H1 (cell line): ENCODE measurements around the gene WDR64. TPM values are rescaled to one million over a fixed set of nuclear protein-coding genes. Genes with fewer than 3 reads are reported as not detected.
"Not testable (repeated sequence)": the region's sequence is repeated elsewhere in the genome, so short reads cannot be mapped to it uniquely, and the experiment has no call there.

Experiments
- CTCF ChIA-PET: fragments of 300-600 bp; sonication (Branson Sonifier 250); formaldehyde crosslinking; loops from one replicate; lab custom pipeline; 2021; ENCODE audit not compliant: partially characterized antibody; lab: Charles Lee
- POLR2A ChIA-PET: fragments of 300-600 bp; sonication (Branson Sonifier 250); formaldehyde crosslinking; loops from one replicate; lab custom pipeline; 2021; ENCODE audit warnings: inconsistent platforms; ENCODE audit not compliant: partially characterized antibody; lab: Charles Lee
- DNase-seq, 2 experiments: peaks; one replicate each; pipeline versions ENCODE4 v3.0.0 to v3.0.0-alpha.2; 2010 to 2022; ENCODE audit warnings: low spot score in 2 of 2, low read depth in 1 of 2, mixed read lengths in 1 of 2
- FAIRE-seq: peaks from 2 replicates; lab custom pipeline; 2011; peaks lifted over from hg19 to GRCh38; lab: Jason Lieb, UNC
- H2AFZ ChIP-seq: 2 replicates; pipeline ENCODE4 v1.8.1; 2012; ENCODE audit warnings: low read length, inconsistent platforms
- H2AK5ac ChIP-seq: 2 replicates; pipeline ENCODE4 v1.6.1; 2013; ENCODE audit warnings: low read depth, low read length
- H2BK120ac ChIP-seq: replicated peaks from 2 replicates; pipeline ENCODE3; 2013; ENCODE audit warnings: low read depth, low read length, inconsistent platforms
- H2BK12ac ChIP-seq: 2 replicates; pipeline ENCODE4 v1.6.1; 2013; ENCODE audit warnings: low read depth, low read length
- H2BK15ac ChIP-seq: 2 replicates; pipeline ENCODE4 v1.6.1; 2013; ENCODE audit warnings: low read length
- H2BK20ac ChIP-seq: 2 replicates; pipeline ENCODE4 v1.6.1; 2013; ENCODE audit warnings: low read length
- H2BK5ac ChIP-seq: 2 replicates; pipeline ENCODE4 v1.6.1; 2013; ENCODE audit warnings: low read depth, low read length
- H3K14ac ChIP-seq: 2 replicates; pipeline ENCODE4 v1.6.1; 2013; ENCODE audit warnings: inconsistent platforms; ENCODE audit not compliant: insufficient read length
- H3K18ac ChIP-seq: 2 replicates; pipeline ENCODE4 v1.6.1; 2013; ENCODE audit warnings: low read length; ENCODE audit errors: extremely low read depth
- H3K23ac ChIP-seq: 2 replicates; pipeline ENCODE4 v1.6.1; 2013; ENCODE audit warnings: inconsistent platforms; ENCODE audit not compliant: insufficient read length
- H3K23me2 ChIP-seq: 2 replicates; pipeline ENCODE4 v1.6.1; 2013; ENCODE audit warnings: low read depth, low read length
- H3K27ac ChIP-seq: 2 replicates; pipeline ENCODE4 v1.6.1; 2011; ENCODE audit warnings: low read depth, low read length, inconsistent platforms
- H3K27me3 ChIP-seq, 4 experiments: replicated peaks in 1 of 4; 1 replicate in 1 of 4; 2 replicates in 3 of 4; pipeline versions ENCODE4 v1.6.1 to v1.8.1; 2011 to 2013; ENCODE audit warnings: low read length in 3 of 4, mild to moderate bottlenecking in 3 of 4, inconsistent platforms in 2 of 4, mixed read lengths in 2 of 4, moderate library complexity in 1 of 4; ENCODE audit not compliant: control insufficient read depth in 3 of 4, insufficient read depth in 3 of 4; ENCODE audit errors: extremely low read depth in 1 of 4
- H3K36me3 ChIP-seq, 4 experiments: 2 replicates each; pipeline versions ENCODE4 v1.6.1 to v1.8.1; 2011 to 2013; ENCODE audit warnings: mild to moderate bottlenecking in 4 of 4, low read length in 3 of 4, moderate library complexity in 2 of 4, control low read depth in 1 of 4, inconsistent platforms in 1 of 4; ENCODE audit not compliant: insufficient read depth in 4 of 4, control insufficient read depth in 2 of 4
- H3K4ac ChIP-seq: replicated peaks from 2 replicates; pipeline ENCODE3; 2013; ENCODE audit warnings: low read length, low read depth, mixed read lengths, inconsistent platforms; ENCODE audit not compliant: insufficient read length
- H3K4me1 ChIP-seq, 4 experiments: replicated peaks in 1 of 4; 1 replicate in 1 of 4; 2 replicates in 3 of 4; pipeline versions ENCODE4 v1.6.1 to v1.8.1; 2011 to 2013; ENCODE audit warnings: low read length in 3 of 4, inconsistent platforms in 2 of 4, mixed read lengths in 1 of 4; ENCODE audit not compliant: insufficient read depth in 4 of 4, control insufficient read depth in 3 of 4
- H3K4me2 ChIP-seq, 2 experiments: 2 replicates each; pipeline versions ENCODE4 v1.6.1 to v1.8.1; 2011 to 2013; ENCODE audit warnings: low read depth in 2 of 2, low read length in 2 of 2, control low read depth in 1 of 2, inconsistent platforms in 1 of 2, mild to moderate bottlenecking in 1 of 2; ENCODE audit not compliant: insufficient read depth in 1 of 2
- H3K4me3 ChIP-seq, 4 experiments: fragments of 200-600, 300-600 bp in 1 of 4; sonication (generic), shearing (Covaris generic), sonication (Bioruptor Twin) in 1 of 4; 2 replicates each; pipeline versions ENCODE4 v1.5.1 to v1.8.1; 2011 to 2016; ENCODE audit warnings: low read length in 4 of 4, low read depth in 3 of 4, control low read depth in 2 of 4, inconsistent platforms in 2 of 4, mild to moderate bottlenecking in 2 of 4, mixed read lengths in 1 of 4, moderate library complexity in 1 of 4; ENCODE audit not compliant: insufficient read depth in 2 of 4; ENCODE audit errors: extremely low read depth in 1 of 4
- H3K56ac ChIP-seq: replicated peaks from 2 replicates; pipeline ENCODE3; 2013; ENCODE audit warnings: low read depth, mild to moderate bottlenecking, mixed read lengths, low read length, inconsistent platforms; ENCODE audit not compliant: insufficient read length
- H3K79me1 ChIP-seq: 2 replicates; pipeline ENCODE4 v1.6.1; 2013; ENCODE audit warnings: low read depth, low read length, control low read depth
- H3K79me2 ChIP-seq, 2 experiments: 2 replicates each; pipeline versions ENCODE4 v1.6.1 to v1.8.1; 2012 to 2013; ENCODE audit warnings: low read length in 2 of 2, mild to moderate bottlenecking in 2 of 2, inconsistent platforms in 1 of 2; ENCODE audit not compliant: insufficient read depth in 2 of 2, control insufficient read depth in 1 of 2
- H3K9ac ChIP-seq, 4 experiments: replicated peaks in 1 of 4; 1 replicate in 1 of 4; 2 replicates in 3 of 4; pipeline versions ENCODE4 v1.6.1 to v1.8.1; 2011 to 2013; ENCODE audit warnings: low read depth in 3 of 4, low read length in 3 of 4, control low read depth in 2 of 4, mild to moderate bottlenecking in 2 of 4, moderate library complexity in 2 of 4, inconsistent platforms in 1 of 4; ENCODE audit errors: extremely low read depth in 1 of 4
- H3K9me3 ChIP-seq, 2 experiments: 2 replicates each; pipeline versions ENCODE4 v1.6.1 to v1.8.1; 2012 to 2013; ENCODE audit warnings: mild to moderate bottlenecking in 2 of 2, moderate library complexity in 2 of 2, control low read depth in 1 of 2, inconsistent platforms in 1 of 2, low read depth in 1 of 2, low read length in 1 of 2, mixed read lengths in 1 of 2; ENCODE audit not compliant: insufficient read depth in 2 of 2
- H4K20me1 ChIP-seq, 2 experiments: replicated peaks in 1 of 2; 2 replicates each; pipeline versions ENCODE3 to v1.8.1; 2011 to 2013; ENCODE audit warnings: inconsistent platforms in 2 of 2, low read length in 2 of 2, mild to moderate bottlenecking in 1 of 2; ENCODE audit not compliant: insufficient read depth in 2 of 2, control insufficient read depth in 1 of 2
- H4K5ac ChIP-seq: 2 replicates; pipeline ENCODE4 v1.6.1; 2013; ENCODE audit warnings: low read length, low read depth, mixed read lengths, inconsistent platforms; ENCODE audit not compliant: insufficient read length
- H4K8ac ChIP-seq: 2 replicates; pipeline ENCODE4 v1.8.0; 2013; ENCODE audit warnings: mild to moderate bottlenecking, moderate library complexity, low read length, inconsistent platforms; ENCODE audit not compliant: insufficient read depth; ENCODE audit errors: extremely low read depth
- H4K91ac ChIP-seq: replicated peaks from 2 replicates; pipeline ENCODE3; 2013; ENCODE audit warnings: low read length, mixed read lengths, inconsistent platforms; ENCODE audit not compliant: insufficient read length
- POLR2A ChIP-seq, 2 experiments: IDR thresholded peaks; 1 replicate in 1 of 2; 2 replicates in 1 of 2; pipeline ENCODE4 v1.6.1; 2011; ENCODE audit warnings: low read depth in 2 of 2, low read length in 2 of 2, mild to moderate bottlenecking in 2 of 2; ENCODE audit errors: control extremely low read depth in 1 of 2
- RXRA ChIP-seq: IDR thresholded peaks from 2 replicates; pipeline ENCODE4 v1.6.1; 2011; ENCODE audit warnings: low read depth, mild to moderate bottlenecking, low read length, moderate library complexity; ENCODE audit not compliant: insufficient read depth
- SAP30 ChIP-seq: fragments of 300-600 bp; sonication (generic); IDR thresholded peaks from 2 replicates; pipeline ENCODE4 v1.7.1; 2012; ENCODE audit warnings: low read length, moderate library complexity, mild to moderate bottlenecking, inconsistent platforms; ENCODE audit not compliant: insufficient read depth, insufficient replicate concordance
- SIX5 ChIP-seq: IDR thresholded peaks from 2 replicates; pipeline ENCODE4 v1.6.1; 2011; ENCODE audit warnings: mild to moderate bottlenecking, low read depth, low read length
- WGBS, 2 experiments: shearing (Covaris generic) in 1 of 2; methylation state at CpG; one replicate each; pipeline versions ENCODE4 v1.1.6 to v1.1.7; 2013 to 2015; ENCODE audit warnings: low lambda C conversion rate in 2 of 2, mixed read lengths in 2 of 2, inconsistent platforms in 1 of 2, low coverage in 1 of 2, missing lambda C conversion rate in 1 of 2; ENCODE audit not compliant: insufficient replicate concordance in 2 of 2, insufficient coverage in 1 of 2, insufficient read length in 1 of 2; ENCODE audit errors: extremely low coverage in 1 of 2, missing lambda C conversion rate in 1 of 2; 5-methylcytosine and 5-hydroxymethylcytosine counted together
- polyA plus RNA-seq, 7 experiments: library from polyadenylated mRNA; depleted of rRNA in 3 of 7; stranded (reverse) in 5 of 7; unstranded in 2 of 7; fragments of >200 nt in 5 of 7; fragments of 200-250 nt in 2 of 7; gene quantifications; 1 replicate in 5 of 7; 2 replicates in 1 of 7; 4 replicates in 1 of 7; pipeline versions ENCODE4 v1.2.1 to v1.2.3, GENCODE V29; 2011 to 2013; ENCODE audit warnings: missing spikeins in 2 of 7, mixed read lengths in 2 of 7
- total RNA-seq: library from RNA; stranded (reverse); fragmentation: NEBNext Ultra II Directional; extraction: Animal tissue kit (Norgen Biotek cat#: 25700); gene quantifications from 2 replicates; pipeline ENCODE4 v1.2.1, GENCODE V29; 2021
- TF ChIP-seq, protein P1 (sequence below): IDR thresholded peaks from 2 replicates; pipeline ENCODE4 v1.6.1; 2012; ENCODE audit warnings: inconsistent platforms

The WDR64 gene
- total and polyA plus RNA-seq, 2 of the 8 experiments (the other 6 are each of a cell fraction or from before 2014, with no cell fraction given): 0.02 TPM; not detected in 1

DNA sequence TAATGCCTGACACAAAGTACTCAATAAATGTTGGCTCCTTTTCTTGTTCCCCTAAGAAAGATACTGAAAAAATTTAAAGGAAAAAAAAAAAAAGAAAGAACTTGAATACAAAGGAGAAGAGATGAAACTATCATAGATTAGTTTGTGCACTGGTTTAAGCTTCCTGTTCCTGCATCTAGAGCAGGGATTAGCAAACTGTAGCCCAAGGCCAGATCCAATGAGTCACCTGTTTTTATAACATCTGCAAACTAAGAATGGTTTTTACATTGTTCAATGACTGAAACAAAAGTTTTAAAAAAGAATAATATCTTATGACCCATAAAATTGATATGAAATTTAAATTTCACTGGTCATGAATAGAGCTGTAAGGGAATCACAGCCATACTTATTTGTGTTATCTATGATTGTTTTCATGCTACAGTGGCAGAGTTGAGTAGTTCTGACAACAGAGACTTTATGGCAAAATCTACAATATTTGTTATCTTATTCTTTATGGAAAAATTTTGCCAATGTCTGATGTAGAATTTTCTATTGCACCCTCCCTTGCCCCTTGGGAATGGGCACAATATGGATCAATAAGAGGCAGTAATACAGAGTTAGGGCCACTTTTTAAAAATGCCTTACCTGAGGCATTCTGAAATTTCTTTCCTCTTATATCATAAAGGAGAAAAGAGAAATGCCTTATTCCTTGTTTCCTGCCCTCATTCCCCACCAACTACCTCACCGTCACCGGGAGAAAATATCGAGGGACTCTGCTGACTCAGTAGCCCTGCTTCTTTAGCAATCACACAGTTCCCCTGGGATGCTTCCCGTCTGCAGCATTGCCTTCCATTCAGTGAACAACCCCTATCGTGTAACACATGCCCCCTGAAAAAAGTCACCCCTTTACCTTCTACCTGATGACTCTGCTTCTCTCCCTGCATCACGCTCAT is 50.6 kb downstream of the WDR64 start (continued):
- no peak for TF ChIP-seq POLR2A (IDR thresholded peaks at IDR 0.05; ENCODE audit: control extremely low read depth in 1 of 2, low read depth in 2 of 2, low read length in 2 of 2)
- TF ChIP-seq, protein P1, sequence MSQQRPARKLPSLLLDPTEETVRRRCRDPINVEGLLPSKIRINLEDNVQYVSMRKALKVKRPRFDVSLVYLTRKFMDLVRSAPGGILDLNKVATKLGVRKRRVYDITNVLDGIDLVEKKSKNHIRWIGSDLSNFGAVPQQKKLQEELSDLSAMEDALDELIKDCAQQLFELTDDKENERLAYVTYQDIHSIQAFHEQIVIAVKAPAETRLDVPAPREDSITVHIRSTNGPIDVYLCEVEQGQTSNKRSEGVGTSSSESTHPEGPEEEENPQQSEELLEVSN: no peak
- no peak for TF ChIP-seq SAP30
- TF ChIP-seq SIX5: no peak
- TF ChIP-seq RXRA: no peak

DNA sequence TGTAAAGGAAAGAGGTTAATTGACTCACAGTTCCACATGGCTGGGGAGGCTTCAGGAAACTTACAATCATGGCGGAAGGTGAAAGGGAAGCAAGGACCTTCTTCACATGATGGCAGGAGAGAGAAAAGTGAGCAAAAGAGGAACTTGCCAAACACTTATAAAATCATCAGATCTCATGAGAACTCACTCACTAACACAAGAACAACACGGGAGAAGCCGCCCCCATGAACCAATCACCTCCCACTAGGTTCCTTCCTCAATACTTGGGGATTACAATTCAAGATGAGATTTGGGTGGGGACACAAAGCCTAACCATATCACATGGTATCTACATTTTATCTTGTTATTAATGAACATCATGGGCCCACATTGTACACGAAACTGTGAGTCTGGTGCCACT is 51.7 kb downstream of the WDR64 start:
- H3K4me3 ChIP-seq, H3K79me1 ChIP-seq, H4K20me1 ChIP-seq, H3K23ac ChIP-seq, CTCF ChIA-PET, H3K36me3 ChIP-seq, H3K79me2 ChIP-seq, FAIRE-seq, H4K5ac ChIP-seq, H3K27me3 ChIP-seq, H3K27ac ChIP-seq, H2BK20ac ChIP-seq, H2BK12ac ChIP-seq, DNase-seq, H4K8ac ChIP-seq, H2BK5ac ChIP-seq, H2AK5ac ChIP-seq, H3K4ac ChIP-seq, H3K56ac ChIP-seq, H3K4me2 ChIP-seq, H2AFZ ChIP-seq, H3K23me2 ChIP-seq, H2BK120ac ChIP-seq, H4K91ac ChIP-seq, H2BK15ac ChIP-seq, H3K4me1 ChIP-seq, H3K14ac ChIP-seq, H3K18ac ChIP-seq, H3K9me3 ChIP-seq, POLR2A ChIA-PET, H3K9ac ChIP-seq: not testable (repeated sequence)
- WGBS, 2 experiments: 90% methylated on average over 4 of the region's 4 CpGs; no CpG with 5 or more reads in 1 of the 2 experiments
